Activated T-helper 1 cell treated with Interleukin-2 at 50 U/mL for 16 hours (primary cell): ENCODE data around the gene PAQR4.
"Not testable (repeated sequence)": the region's sequence is repeated elsewhere in the genome, so short reads cannot be mapped to it uniquely, and the experiment has no call there.

Experiments
- DNase-seq: peaks from one replicate; pipeline ENCODE4 v3.0.0-alpha.2; 2020; ENCODE audit warnings: low read depth

Gene PAQR4

DNA sequence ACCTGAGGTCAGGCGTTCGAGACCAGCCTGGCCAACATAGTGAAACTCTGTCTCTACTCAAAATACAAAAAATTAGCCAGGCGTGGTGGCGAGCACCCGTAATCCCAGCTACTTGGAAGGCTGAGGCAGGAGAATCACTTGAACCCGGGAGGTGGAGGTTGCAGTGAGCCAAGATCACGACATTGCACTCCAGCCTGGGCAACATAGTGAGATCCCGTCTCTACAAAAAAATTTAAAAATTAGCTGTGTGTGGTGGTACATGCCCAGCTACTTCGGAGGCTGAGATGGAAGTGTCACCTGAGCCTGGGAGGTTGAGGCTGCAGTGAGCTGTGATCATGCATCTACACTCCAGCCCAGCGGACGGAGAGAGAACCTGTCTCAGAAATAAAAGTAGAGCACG is 25.4 kb upstream of the PAQR4 start:
- DNase-seq = not testable (repeated sequence)

GRCh38 chr16:2946649-2947048 is 22.5 kb upstream of the PAQR4 start:
- no peak for DNase-seq

DNA sequence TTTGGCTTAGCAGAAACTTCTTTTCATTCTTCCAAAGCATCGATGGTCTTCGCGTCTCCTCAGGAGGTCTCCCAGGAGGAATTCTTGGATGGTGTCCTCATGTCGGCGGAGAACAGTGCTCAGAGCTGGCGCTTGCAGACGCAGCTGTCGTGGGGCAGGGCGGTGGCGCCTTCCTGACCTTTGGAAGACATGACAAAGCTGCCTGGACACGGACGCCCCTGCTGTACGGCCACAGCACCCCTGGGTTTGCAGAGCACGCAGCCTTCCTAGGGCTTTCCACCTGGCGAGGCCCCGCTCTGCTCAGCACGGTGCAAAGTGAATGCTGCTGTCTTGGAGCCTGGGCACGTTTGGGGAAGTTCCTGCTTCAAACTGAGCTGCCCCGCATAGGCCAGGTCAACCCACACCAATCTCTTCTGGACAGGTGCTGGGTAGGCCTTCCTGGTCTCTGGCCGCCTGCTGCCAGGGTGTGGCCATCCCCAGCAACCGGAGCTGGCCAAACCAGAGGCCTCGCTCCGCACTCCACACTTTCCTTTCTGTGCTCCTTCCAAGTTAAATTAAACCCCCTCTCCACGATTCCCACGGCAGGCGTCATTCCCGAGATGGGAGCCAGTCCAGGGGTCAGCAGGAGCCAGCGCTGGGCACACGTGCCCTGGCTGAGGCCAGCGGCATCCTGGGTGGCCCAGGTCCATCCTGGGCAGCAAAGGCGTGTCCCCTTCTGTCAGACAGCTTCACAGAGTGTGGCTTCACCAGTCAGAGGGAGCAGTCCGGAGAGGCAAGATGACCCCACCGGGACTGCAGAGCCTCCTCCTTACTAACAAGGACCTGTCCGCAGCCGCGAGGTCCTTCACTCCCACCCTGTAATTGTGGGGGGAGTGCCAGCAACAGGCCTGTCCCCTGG is 20.1 kb upstream of the PAQR4 start:
- DNase-seq = no peak

- DNase-seq = no peak
These were observed 19.3 kb upstream of the PAQR4 start for GRCh38 chr16:2949705-2950352.

- no peak for DNase-seq
These were observed 18.8 kb upstream of the PAQR4 start for GRCh38 chr16:2950353-2950724.

DNA sequence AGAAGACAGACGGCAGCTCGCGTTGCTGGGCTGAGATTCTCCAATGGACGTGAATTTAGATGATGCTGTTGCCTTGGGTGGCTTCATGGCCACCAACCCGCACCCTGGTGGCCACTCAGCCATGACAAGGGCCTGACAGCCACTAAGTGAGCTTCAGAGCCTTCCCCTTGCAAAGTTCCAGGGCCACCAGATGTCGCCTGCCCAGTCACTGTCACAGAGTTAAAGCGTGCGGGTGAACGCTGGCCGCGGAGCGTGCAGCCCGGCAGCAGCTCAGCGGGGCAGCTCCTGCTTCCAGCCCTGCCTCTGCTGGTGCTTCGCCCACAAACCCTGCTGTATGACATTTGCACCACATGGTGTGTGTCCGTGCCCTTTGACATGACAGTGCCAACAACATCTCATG is 18.4 kb upstream of the PAQR4 start:
- no peak for DNase-seq

DNA sequence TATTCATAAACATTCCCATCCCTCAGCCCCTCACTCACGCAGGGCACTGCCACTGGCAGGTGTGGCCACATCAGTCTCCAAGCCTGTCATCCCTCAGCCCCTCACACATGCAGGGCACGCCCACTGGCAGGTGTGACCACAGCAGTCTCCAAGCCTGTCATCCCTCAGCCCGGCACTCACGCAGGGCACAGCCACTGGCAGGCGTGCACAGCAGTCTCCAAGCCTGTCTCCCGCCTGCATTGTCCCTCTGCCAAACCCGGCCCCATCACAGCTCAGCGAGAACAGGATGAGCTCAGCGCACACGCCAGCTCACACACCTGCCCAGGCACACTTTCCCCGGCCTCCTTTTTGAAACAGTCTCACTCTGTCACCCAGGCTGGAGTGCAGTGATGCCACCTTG is 16.5 kb upstream of the PAQR4 start:
- no peak for DNase-seq

DNA sequence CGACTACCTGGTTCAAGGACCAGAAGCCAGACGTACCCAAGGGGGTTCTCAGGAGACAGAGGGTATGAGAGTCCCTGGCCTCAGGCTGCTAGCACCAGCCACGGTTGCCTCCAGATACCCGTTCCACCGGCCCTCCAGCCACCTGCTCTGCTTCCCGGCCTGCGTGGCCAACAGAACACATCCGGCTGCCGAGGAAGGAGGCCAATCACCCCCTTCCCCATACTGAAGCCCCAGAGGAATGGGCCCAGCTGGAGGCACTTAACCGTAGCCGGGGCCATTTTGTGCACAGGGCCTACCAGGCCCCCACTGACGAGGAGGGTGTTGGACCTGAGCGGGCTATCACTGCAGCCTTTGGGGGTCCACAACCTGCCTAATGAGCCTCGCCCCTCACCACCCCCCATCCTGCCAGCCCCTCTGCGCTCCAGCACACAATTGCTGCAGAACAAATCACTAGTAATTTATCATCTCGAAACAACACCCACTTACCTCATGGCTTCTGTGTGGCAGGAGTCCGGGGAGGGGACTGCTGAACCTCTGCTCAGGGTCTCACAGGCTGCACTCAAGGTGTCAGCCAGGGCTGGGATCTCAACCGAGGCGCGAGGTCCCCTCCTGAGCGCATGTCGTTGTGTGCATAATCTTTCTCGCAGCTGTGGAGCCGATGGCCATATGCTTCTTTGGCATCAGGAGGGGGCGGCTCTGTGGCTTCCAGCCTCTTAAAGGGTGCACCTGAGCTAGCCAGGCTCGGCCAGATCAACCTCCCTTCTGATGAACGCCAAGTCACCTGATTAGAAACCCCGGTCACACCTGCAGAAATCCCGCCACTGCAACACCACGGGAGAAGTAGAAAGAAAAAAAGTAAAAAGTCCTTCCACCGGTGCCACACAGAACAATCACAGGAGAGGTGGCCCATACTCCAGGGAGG is 15.2 kb upstream of the PAQR4 start:
- no peak for DNase-seq

DNA sequence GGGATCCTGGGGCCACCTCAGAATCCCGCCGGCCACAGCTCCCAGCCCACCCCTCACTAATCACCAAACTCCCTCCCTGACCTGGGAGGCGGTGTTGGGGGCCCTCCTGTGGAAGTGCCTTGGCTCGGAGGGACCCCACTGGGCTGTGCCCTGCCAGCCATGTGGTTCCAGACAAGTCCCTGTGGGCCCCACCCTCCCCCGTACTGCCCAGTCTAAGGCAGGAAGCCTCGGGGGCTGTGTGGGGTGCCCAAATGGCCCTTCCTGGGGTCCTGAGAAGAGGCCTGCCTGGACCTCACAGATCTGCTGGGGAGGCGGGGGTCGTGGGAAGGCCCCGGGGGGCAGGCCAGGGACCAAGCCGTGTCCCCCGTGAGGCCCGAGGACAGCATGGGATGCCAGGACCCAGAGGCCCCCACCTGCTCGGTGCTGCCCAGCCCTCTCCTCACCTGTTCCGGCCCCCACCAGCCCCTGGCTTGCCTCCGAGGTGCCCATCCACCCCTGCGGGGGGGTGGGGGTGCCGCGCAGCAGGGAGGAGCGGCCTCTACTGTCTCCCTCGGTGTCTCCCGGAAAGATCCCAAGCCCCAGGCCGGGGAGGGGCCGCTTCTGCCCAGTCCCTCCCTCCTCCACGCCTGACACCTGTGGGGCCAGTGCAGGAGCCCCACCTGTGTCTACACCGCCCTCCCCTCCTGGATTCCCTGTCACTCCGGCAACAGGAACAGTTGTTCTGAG is 14.3 kb upstream of the PAQR4 start:
- DNase-seq = no peak

DNA sequence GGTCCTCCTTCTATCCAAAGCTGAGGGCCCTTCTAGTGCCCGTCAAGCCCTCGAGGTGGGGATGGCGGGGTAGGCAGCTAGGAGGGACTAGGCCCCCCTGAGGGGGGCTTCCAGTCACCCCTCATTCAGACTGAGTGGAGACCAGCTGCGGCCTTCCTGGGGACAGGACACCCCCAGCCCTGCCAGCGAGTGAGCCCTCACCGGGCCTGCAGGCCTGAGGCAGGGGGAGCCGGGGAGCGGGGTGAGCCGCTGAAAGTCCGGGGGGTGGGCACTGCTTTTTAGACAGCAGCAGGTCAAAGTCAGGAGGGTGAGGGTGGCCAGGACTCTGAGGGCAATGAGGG is 13.7 kb upstream of the PAQR4 start:
- no peak for DNase-seq

- no peak for DNase-seq
These were observed 13.2 kb upstream of the PAQR4 start for GRCh38 chr16:2955779-2956578.

GRCh38 chr16:2956579-2956956 is 12.6 kb upstream of the PAQR4 start:
- no peak for DNase-seq

GRCh38 chr16:2959206-2959605 is 9.9 kb upstream of the PAQR4 start:
- DNase-seq = no peak

- DNase-seq = no peak
These were observed 8.8 kb upstream of the PAQR4 start for GRCh38 chr16:2960183-2961010.

DNA sequence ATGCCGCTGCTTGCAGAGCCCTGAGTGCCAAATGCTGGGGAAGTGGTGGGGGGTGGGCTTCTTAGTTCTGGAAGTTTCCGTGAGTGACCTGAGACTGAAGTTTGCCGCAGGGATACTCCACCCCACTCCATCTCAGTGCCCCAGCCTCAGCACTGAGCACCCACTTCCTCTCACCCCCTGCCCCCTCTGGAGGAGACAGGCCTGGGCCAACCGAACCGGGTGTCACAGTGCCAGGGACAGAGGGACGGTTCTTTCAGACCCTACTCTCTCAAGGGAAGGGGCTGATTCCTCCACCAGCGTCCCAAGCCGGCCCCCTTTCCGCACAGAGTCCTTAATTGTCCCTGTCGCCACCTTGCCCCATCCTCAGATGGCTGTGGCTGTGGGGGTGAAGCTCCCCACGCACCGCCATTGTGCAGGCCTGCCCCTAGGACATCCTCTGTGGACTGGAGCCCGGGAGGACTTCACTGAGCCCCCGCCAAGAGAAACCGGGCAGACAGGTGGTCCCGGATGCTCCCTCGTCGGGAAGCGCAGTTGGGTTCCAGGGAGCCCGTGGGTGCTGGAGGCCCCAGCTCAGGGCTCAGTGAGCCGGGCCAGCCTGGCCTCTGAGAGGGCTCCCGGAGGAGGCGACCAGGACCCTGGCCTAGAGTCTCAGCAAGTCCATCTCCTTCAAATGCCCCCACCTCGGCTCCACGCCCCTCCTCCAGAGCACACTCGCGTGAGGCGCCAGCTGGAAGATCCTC is 6.6 kb upstream of the PAQR4 start:
- DNase-seq = no peak

GRCh38 chr16:2963074-2963722 is 6.0 kb upstream of the PAQR4 start:
- DNase-seq = no peak

GRCh38 chr16:2963723-2964474 is 5.2 kb upstream of the PAQR4 start, which contains the start of gene KREMEN2:
Gene KREMEN2 (plus strand): TSS chr16:2964275. CDS start chr16:2964521, 246 bp downstream.
- DNase-seq = no peak
